Esophagus squamous epithelium (tissue), 5 donors: ENCODE data around the gene ANKRD37. TPM values are rescaled to one million over a fixed set of nuclear protein-coding genes. Genes with fewer than 3 reads are reported as not detected.

ENCODE experiments used
- DNase-seq: peaks from one replicate; lab custom pipeline; 2025; lab: John Stamatoyannopoulos, UW
- H3K27ac ChIP-seq, 4 donors: fragments of 200-600 bp; sonication (generic); one replicate each; pipeline ENCODE4 v1.5.1; 2016 to 2019; ENCODE audit warnings: mild to moderate bottlenecking in 1 of 4
- H3K27me3 ChIP-seq, 4 donors: fragments of 200-600 bp; sonication (generic); 1 replicate in 3 of 4; 2 replicates in 1 of 4; pipeline versions ENCODE4 v1.5.1 to v1.6.0; 2017 to 2021; ENCODE audit warnings: antibody characterized with exemption in 1 of 4
- H3K36me3 ChIP-seq, 3 donors: fragments of 200-600 bp; sonication (generic); one replicate each; pipeline ENCODE4 v1.5.1; 2016 to 2019
- H3K4me1 ChIP-seq, 3 donors: fragments of 200-600 bp; sonication (generic); one replicate each; pipeline ENCODE4 v1.5.1; 2017 to 2019
- H3K4me3 ChIP-seq, 4 donors: fragments of 200-600 bp; sonication (generic); 1 replicate in 3 of 4; 2 replicates in 1 of 4; pipeline ENCODE4 v1.5.1; 2016 to 2019; ENCODE audit warnings: mild to moderate bottlenecking in 2 of 4, moderate library complexity in 1 of 4
- H3K9me3 ChIP-seq, 3 donors: fragments of 200-600 bp; sonication (generic); one replicate each; pipeline ENCODE4 v1.5.1; 2016 to 2019
- POLR2A ChIP-seq, 4 donors: fragments of 450-650 bp; IDR thresholded peaks; one replicate each; pipeline ENCODE4 v1.6.1; 2017; ENCODE audit warnings: antibody characterized with exemption in 4 of 4, mild to moderate bottlenecking in 4 of 4, moderate library complexity in 3 of 4
- WGBS, 2 donors: methylation state at CpG; one replicate each; pipeline ENCODE4 v1.1.5; 2018; 5-methylcytosine and 5-hydroxymethylcytosine counted together
- intact Hi-C: fragments of 100-400 bp; cut with DNase I; formaldehyde crosslinking; loops from one replicate; pipeline ENCODE4 v1.15.0; 2022
- total RNA-seq, 4 donors: library from RNA; depleted of rRNA; stranded (reverse); fragments of >200 nt; gene quantifications; one replicate each; pipeline ENCODE4 v1.1.0, GENCODE V29; 2016
- TF ChIP-seq, protein P1 (sequence below), 6 experiments: fragments of 450-650 bp in 4 of 6; fragments of 200-600 bp in 2 of 6; sonication (generic) in 2 of 6; IDR thresholded peaks; one replicate each; pipeline ENCODE4 v1.5.1; 2016 to 2019; ENCODE audit warnings: antibody characterized with exemption in 6 of 6, mild to moderate bottlenecking in 4 of 6, moderate library complexity in 4 of 6
- donor health status: DM: yes; HTN: yes; CAD: no.

ANKRD37 gene
- total RNA-seq, 4 donors from 2014 or later = 4.7 to 40.1 (median 6.4) TPM

DNA sequence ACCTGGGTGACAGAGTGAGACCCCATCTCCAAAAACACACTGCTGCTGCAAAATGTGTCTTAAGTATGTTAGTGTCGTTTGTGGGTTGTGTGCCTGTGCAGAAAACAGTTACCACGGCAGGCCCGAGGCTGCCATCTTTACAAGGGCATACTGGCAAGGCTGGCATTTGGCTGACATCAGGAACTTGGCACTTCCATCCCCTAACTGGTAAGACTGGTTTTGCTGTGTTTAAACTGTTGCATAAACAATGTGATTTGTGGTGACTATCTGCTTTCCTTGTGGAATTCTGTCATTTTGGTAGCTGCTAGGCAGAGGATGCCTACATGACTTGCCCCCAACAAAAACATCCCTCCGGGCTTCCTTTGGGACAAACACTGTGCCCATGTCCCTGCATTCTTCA is 13.2 kb upstream of the ANKRD37 start:
- intact Hi-C loops = no loop called here
- WGBS, 2 donors = 22 to 68% methylated on average over 4 of the region's 4 CpGs
- TF ChIP-seq POLR2A (IDR thresholded peaks at IDR 0.05) = no peak
- TF ChIP-seq, protein P1, sequence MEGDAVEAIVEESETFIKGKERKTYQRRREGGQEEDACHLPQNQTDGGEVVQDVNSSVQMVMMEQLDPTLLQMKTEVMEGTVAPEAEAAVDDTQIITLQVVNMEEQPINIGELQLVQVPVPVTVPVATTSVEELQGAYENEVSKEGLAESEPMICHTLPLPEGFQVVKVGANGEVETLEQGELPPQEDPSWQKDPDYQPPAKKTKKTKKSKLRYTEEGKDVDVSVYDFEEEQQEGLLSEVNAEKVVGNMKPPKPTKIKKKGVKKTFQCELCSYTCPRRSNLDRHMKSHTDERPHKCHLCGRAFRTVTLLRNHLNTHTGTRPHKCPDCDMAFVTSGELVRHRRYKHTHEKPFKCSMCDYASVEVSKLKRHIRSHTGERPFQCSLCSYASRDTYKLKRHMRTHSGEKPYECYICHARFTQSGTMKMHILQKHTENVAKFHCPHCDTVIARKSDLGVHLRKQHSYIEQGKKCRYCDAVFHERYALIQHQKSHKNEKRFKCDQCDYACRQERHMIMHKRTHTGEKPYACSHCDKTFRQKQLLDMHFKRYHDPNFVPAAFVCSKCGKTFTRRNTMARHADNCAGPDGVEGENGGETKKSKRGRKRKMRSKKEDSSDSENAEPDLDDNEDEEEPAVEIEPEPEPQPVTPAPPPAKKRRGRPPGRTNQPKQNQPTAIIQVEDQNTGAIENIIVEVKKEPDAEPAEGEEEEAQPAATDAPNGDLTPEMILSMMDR (IDR thresholded peaks at IDR 0.05) = no peak
- peaks cover 3 to 32% (median 3%) of the 10 kb centered on the region in 3 donors for H3K4me1 ChIP-seq
- no peaks in the 10 kb centered on the region for H3K27me3 ChIP-seq
- DNase-seq = no peak
- peak overlapping the region in 3 of 4 donors; percentile 4 to 74 (median 68) for H3K27ac ChIP-seq
- H3K4me3 ChIP-seq = no peak overlapping the region
- no peaks in the 10 kb centered on the region for H3K9me3 ChIP-seq
- no peaks in the 10 kb centered on the region for H3K36me3 ChIP-seq

DNA sequence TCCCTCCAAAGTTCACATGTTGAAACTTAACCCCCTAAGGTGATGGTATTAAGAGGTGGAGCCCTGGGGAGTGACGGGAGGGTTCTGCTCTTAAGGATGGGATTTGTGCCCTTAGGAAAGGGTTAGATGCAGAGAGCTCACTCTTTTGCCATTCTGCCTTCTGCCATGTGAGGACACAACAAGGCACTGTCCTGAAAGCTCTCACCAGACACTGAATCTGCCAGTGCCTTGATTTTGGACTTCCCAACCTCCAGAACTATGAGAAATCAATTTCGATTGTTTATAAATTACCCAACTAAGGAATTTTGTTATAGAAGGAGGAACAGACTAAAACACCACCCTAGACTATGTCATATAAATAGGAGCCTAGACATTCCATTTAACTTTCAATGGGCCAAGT is 12.6 kb upstream of the ANKRD37 start:
- Histone ChIP-seq H3K4me3 (no peak overlapping the region), H3K9me3 (no peaks in the 10 kb centered on the region), H3K27ac (peak overlapping the region in 3 of 4 donors; percentile 4 to 74 (median 68)), H3K36me3 (no peaks in the 10 kb centered on the region), H3K27me3 (no peaks in the 10 kb centered on the region), H3K4me1 (peaks cover 3 to 32% (median 3%) of the 10 kb centered on the region in 3 donors)
- DNase-seq = no peak
- 75 to 100% methylated on average over 1 to 2 of the region's 2 CpGs for WGBS, 2 donors
- intact Hi-C loops = no loop called here
- TF ChIP-seq, protein P1 (IDR thresholded peaks at IDR 0.05) = no peak
- TF ChIP-seq POLR2A (IDR thresholded peaks at IDR 0.05) = no peak

DNA sequence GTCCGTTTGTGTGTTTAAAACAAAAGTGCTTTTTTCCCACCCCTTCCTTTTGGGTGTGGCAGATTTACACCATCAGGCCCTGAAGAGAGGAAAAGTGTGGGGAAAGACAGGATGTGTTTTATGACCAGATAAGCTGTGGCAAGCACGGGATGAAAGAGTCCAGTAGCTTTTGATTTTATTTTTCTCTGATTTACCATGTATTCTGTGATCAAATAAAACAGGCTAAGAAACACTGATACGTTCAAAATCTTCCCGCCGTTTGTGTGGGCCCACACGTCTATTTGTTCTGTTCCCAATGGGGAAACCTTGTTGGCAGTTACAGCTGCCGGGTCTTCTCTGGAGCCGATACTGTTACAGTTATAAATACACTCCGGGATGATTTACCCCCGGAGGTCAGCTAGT is 11.7 kb upstream of the ANKRD37 start:
- intact Hi-C loops = no loop called here

DNA sequence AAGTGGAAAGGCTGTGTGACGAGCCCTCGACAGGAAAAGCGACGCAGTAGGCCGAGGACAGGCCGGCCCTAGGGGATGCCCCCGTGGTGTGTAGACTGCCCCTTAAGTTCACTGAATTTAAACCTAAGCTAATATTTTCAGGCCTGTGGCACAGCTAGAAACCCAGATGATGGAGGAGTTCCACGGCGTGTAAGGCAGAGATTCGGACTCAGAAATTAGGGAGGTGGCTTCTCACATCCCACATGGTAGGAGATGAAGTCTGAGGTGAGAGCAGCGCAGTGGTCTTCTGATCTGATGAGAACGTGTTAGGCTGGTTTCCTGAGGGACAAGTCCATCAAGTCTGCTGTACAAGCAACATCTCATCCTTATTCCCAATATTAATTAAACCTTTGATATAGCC is 8.7 kb upstream of the ANKRD37 start:
- H3K9me3 ChIP-seq = no peaks in the 10 kb centered on the region
- no peak for DNase-seq
- H3K4me3 ChIP-seq = no peak overlapping the region
- H3K27me3 ChIP-seq = no peaks in the 10 kb centered on the region
- no peak overlapping the region for H3K27ac ChIP-seq
- intact Hi-C loops = no loop called here
- no peak for TF ChIP-seq POLR2A (IDR thresholded peaks at IDR 0.05)
- TF ChIP-seq, protein P1 (IDR thresholded peaks at IDR 0.05) = no peak
- H3K36me3 ChIP-seq = no peaks in the 10 kb centered on the region
- WGBS, 2 donors = 95 to 96% methylated on average over 4 to 11 of the region's 12 CpGs
- peaks cover 3 to 27% (median 3%) of the 10 kb centered on the region in 3 donors for H3K4me1 ChIP-seq

More for the DNA sequence above, 11.7 kb upstream of the ANKRD37 start:
- H3K36me3 ChIP-seq = no peaks in the 10 kb centered on the region
- no peak for TF ChIP-seq POLR2A (IDR thresholded peaks at IDR 0.05)
- TF ChIP-seq, protein P1 (IDR thresholded peaks at IDR 0.05) = no peak
- H3K27ac ChIP-seq = peak overlapping the region in 3 of 4 donors; percentile 12 to 68 (median 23)
- DNase-seq = no peak
- peaks cover 3 to 32% (median 3%) of the 10 kb centered on the region in 3 donors for H3K4me1 ChIP-seq
- H3K9me3 ChIP-seq = no peaks in the 10 kb centered on the region
- H3K4me3 ChIP-seq = no peak overlapping the region
- H3K27me3 ChIP-seq = no peaks in the 10 kb centered on the region
- WGBS, 2 donors = 34 to 38% methylated on average over 10 of the region's 10 CpGs

DNA sequence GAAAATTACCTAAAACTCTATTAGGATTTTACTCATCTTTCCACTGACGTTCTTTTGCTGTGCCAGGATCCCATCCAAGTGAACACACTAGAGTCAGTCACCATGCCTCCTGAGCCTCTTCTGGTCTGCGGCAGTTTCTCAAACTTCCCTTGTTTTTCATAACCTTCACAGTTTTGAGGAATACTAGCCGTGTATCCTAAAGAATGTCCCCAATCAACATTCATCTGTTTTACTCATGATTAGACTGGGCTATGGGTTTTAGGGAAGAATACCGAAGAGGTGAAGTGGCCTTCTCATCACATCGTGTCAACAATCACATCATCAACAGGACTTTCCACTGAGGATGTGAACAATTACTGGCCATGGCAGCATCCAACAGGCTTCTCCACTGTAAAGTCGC is 5.7 kb upstream of the ANKRD37 start:
- WGBS, 2 donors = 86 to 93% methylated on average over 6 of the region's 6 CpGs
- H3K4me3 ChIP-seq = no peak overlapping the region
- no peaks in the 10 kb centered on the region for H3K36me3 ChIP-seq
- no peaks in the 10 kb centered on the region for H3K27me3 ChIP-seq
- H3K27ac ChIP-seq = no peak overlapping the region
- no peaks in the 10 kb centered on the region for H3K9me3 ChIP-seq
- peaks cover 0 to 16% (median 0%) of the 10 kb centered on the region in 3 donors for H3K4me1 ChIP-seq
- intact Hi-C loops = loop anchor here (10.0 kb wide), 1 partner anchor 186 kb away; the partner anchor contains the start of genes CFAP97 and SNX25
- TF ChIP-seq, protein P1 (IDR thresholded peaks at IDR 0.05) = no peak
- no peak for TF ChIP-seq POLR2A (IDR thresholded peaks at IDR 0.05)
- no peak for DNase-seq
